GM21390 (cell line): ENCODE measurements around the gene DDRGK1.

Experiments used
- ATAC-seq: cut with Tn5 transposase; IDR thresholded peaks from one replicate; pipeline ENCODE4 v1.9.1; 2021; ENCODE audit not compliant: unreplicated experiment

The DDRGK1 gene

GRCh38 chr20:3204124-3204794, at the start of gene DDRGK1:
Gene DDRGK1, minus strand, starts transcription at chr20:3204682. Its CDS starts 55 bp downstream, at chr20:3204627.
- peak; percentile 78 for ATAC-seq

- no peak for ATAC-seq
These were observed 47.3 kb upstream of the DDRGK1 start for GRCh38 chr20:3251806-3252205.

GRCh38 chr20:3250091-3250504, 45.6 kb upstream of the DDRGK1 start:
- ATAC-seq: no peak

DNA sequence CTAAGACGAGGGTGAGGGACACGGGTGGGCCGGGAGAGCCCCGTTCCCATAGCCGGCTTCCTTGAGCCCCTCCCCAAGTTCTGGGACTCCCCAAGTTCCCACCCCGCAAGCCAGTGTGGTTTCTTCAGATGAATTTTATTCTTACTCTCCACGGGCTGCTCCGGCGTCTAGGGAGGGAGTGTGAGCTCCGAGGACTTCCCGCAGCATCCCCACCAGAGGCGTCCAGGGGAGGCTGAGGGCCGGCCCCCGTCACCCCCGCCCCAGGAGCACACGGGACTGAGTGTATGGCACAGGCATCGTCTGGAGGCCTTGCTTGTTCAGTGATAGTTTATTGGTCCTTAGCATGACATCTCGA, 44.5 kb upstream of the DDRGK1 start:
- ATAC-seq: no peak

- no peak for ATAC-seq
These were observed 43.9 kb upstream of the DDRGK1 start for GRCh38 chr20:3248167-3248992.

- ATAC-seq: no peak
These were observed 43.2 kb upstream of the DDRGK1 start for GRCh38 chr20:3247638-3248037.

DNA sequence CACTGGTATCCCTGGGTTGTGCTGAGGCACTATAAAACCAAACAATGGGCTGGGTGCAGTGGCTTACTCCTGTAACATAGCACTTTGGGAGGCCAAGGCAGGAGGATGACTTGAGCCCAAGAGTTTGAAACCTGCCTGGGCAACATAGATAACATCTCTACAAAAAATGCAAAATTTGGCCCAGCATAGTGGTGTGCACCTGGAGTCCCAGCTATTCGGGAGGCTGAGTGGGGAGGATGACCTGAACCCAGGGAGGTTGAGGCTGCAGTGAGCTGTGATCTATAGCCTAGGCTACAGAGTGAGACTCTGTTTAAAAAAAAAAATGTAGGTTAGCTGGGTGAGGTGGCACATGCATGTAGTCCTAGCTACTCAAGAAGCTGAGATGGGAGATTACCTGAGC, 42.2 kb upstream of the DDRGK1 start:
- no peak for ATAC-seq

DNA sequence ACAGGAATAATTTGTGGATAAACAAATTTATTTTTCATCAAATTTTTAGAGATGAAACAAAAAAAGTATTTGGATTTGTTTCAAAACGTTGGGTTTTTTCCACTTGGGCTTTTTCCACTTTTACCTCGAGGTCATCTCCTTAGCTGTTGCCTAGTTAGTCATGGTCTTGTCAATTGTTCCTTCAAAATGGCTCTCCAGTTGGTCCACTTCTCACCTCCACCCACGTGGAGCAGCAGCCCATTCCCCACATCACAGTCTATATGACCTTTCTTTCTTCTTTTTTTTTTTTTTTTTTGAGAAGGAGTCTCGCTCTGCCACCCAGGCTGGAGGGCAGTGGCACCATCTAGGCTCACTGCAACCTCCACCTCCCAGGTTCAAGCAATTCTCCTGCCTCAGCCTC, 41.2 kb upstream of the DDRGK1 start:
- no peak for ATAC-seq

GRCh38 chr20:3245156-3245555, 40.7 kb upstream of the DDRGK1 start:
- no peak for ATAC-seq

- ATAC-seq: no peak
These were observed 40.1 kb upstream of the DDRGK1 start for GRCh38 chr20:3244613-3245012.

- ATAC-seq: no peak
These were observed 39.4 kb upstream of the DDRGK1 start for GRCh38 chr20:3243718-3244358.

- no peak for ATAC-seq
These were observed 37.8 kb upstream of the DDRGK1 start for GRCh38 chr20:3242172-3242692.

DNA sequence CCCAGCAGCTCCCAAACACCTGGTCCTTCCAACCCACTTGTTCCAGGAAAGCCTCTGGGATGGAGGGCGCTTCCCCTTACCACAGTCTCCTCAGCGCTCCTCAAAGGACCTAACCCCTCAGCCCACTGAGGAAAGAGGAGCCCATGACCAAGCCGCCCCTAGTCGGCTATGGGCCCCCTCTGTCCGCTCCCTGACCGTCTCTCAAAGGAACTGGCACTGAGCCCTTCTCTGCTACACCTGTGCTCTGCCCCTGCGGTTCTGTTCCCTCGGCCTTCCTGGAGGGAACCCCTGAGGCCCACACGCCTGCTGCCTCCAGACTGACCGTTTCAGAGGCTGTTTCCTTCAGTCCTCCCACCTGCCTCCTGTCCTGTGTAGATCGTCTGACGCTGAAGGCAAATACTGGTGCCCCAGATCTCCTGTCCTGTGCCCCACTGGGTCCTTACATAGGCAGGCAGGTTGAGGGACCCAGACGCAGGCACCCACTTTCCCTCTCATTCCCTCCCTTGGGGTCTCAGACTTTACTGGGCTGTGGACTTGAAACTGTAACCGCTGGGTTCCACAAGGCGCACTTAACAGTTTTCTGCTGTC, 36.4 kb upstream of the DDRGK1 start:
- ATAC-seq: no peak

GRCh38 chr20:3239867-3240775, 35.6 kb upstream of the DDRGK1 start:
- ATAC-seq: no peak

DNA sequence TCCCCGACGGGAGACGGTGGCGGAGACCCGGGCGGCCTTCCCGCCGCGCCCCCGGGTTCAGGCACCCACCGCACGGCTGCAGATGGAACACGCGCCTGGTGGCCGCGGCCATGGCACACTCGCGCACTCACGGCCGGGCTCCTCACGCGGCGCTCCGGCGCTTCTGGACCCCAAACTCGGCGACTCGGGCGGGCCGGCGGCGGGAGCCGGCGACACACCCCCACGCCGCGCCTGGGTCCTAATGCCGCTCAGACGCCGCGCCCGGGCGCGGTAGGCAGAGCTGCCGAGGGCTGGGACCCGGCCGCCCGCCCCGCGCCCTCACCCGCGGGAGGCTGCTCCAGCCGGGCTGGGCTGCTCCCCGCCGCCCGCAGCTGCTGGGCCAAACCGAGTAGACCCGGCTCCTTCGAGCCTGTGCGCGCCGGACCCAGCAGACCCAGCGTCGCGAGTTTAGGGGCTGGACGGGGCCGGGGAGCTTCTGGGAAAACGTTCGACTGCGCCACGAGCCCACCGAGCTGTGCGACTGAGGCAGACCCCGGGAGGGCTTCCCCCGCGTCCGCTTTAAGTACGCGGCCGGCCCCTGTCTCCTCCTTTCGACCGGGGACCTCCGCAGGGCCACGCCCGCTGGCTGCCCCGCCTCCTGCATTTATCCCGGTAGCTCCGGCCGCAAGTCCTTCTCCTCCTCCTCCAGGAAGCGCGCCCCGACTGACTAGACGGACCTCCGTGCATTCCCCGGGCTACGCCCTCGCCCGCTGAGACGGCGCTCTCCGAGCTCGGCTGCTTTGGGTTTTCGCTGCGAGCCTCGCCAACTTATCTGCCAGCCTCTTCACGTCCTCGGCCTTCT, 34.8 kb upstream of the DDRGK1 start, which contains the start of gene SLC4A11:
Gene SLC4A11 (minus strand): TSS at position 165 of the 841 bp plus-strand sequence. CDS start 53 bp downstream, at position 112.
- ATAC-seq: peak; percentile 66

- peak; percentile 48 for ATAC-seq
These were observed 34.1 kb upstream of the DDRGK1 start for GRCh38 chr20:3238616-3239025.

DNA sequence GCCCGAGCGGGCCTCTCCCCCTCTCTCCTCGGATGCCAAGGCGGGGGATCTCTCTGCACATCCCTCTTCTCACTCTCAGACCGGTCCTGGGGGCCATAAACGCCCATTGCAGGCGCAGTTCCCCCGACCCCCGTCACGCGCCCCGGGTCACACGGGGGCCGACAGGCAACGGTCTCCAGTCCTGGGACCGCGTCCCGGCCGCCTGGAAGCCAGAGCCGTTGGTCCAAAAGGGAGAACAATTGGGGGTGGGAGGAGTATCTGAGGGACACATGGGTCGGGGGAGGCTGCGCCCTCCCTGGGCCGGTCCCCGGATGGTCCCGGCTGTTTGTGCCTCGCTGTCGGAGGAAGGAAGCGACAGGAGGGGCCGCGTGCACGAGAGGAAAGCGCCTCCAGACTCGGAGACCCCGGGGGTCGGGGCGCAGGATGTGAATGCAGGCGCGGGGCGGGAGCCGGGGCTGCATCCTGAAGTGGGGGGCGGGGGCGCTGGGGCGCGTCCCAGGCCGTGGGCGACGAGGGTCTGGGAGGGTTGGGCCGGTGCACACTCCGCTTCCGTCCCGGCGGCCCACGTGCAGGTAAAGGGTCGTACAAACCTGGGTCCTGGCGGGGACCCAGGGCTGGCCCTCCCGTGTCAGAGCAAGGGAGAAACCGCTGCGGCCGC, 33.6 kb upstream of the DDRGK1 start:
- no peak for ATAC-seq

DNA sequence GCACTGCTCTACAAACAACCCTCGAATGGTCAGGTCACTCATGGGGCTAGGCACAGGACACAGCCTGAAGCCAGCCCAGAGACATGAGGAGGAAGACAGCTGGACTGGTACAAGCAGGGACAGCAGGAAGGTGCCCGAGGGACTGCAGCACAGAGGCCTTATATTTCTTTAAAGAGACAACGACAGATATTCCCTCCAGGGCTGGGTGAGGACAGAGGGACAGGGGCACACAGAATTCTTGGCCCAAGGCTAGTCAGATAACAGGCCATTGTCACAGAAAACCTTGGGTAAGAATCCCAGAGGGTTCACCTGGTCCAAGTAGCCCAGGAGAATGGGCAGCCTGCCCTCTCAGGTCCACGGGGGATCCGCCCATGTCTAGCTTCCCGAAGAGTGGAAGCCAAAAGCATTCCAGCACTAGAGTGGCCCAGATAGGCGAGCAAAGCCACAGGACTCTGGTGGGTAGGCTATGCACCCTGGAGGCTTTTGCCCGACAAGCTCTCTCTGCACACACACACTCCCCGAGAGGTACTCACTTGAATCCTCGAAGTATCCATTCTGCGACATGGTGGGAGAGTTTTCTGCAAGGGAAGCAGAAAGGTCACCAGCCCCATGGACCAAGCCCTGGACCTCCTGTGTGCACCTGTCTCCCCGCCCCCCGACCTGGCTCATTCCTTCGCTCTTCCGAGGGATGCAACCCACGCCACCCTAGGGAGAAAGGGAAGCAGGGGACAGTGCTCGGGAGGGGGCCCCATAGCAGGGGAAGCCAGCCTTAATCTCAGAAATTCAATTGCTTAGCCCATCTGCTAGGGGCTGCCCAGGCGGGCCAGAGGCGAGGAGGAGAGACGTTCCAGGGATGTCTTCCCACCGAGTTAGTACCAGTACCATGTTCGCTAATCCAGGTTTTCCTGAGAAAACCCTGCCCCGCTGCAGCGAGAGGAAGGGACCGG, 32.8 kb upstream of the DDRGK1 start:
- no peak for ATAC-seq
